Tibial nerve (tissue), 3 donors: Measurements from ENCODE around the gene OSBPL5.
"Not testable (repeated sequence)": the region's sequence is repeated elsewhere in the genome, so short reads cannot be mapped to it uniquely, and the experiment has no call there.

Experiments
- CTCF ChIP-seq, 5 experiments: fragments of 200-600 bp in 3 of 5; fragments of 450-650 bp in 2 of 5; sonication (generic) in 3 of 5; IDR thresholded peaks; one replicate each; pipeline ENCODE4 v1.5.1; 2016 to 2019; ENCODE audit warnings: antibody characterized with exemption in 5 of 5, mild to moderate bottlenecking in 3 of 5, moderate library complexity in 2 of 5
- POLR2A ChIP-seq, 2 donors: fragments of 450-650 bp; IDR thresholded peaks; one replicate each; pipeline ENCODE4 v1.6.1; 2017; ENCODE audit warnings: antibody characterized with exemption in 2 of 2, mild to moderate bottlenecking in 2 of 2, moderate library complexity in 2 of 2

GRCh38 chr11:3066308-3066707, 98.8 kb downstream of the OSBPL5 start:
- not testable (repeated sequence) for TF ChIP-seq POLR2A, CTCF (IDR thresholded peaks at IDR 0.05)
